ENCODE data around the gene TFAP2E.

GRCh38 chr1:35590476-35591040 is 17.4 kb downstream of the TFAP2E start:
- no peak for TF ChIP-seq FOXM1 (IDR thresholded peaks at IDR 0.05; ENCODE audit: borderline replicate concordance)
- no peak for TF ChIP-seq SUZ12 (IDR thresholded peaks at IDR 0.05)
- no peak for TF ChIP-seq TARDBP (IDR thresholded peaks at IDR 0.05)
- no peak for TF ChIP-seq NFRKB (IDR thresholded peaks at IDR 0.05)
- TF ChIP-seq FOXK2 (IDR thresholded peaks at IDR 0.05) = no peak
- TF ChIP-seq BHLHE40 (IDR thresholded peaks at IDR 0.05; ENCODE audit: borderline replicate concordance) = no peak
- no peak for TF ChIP-seq SP1 (IDR thresholded peaks at IDR 0.05)
- no peak for TF ChIP-seq ARNT (IDR thresholded peaks at IDR 0.05)
- no peak for TF ChIP-seq LEF1 (IDR thresholded peaks at IDR 0.05; ENCODE audit: borderline replicate concordance)
- TF ChIP-seq L3MBTL2 (conservative IDR thresholded peaks at IDR 0.05) = no peak
- TF ChIP-seq PKNOX1 (IDR thresholded peaks at IDR 0.05) = no peak

Measured in HEK293T (cell line).